ENCODE data around the gene RNFT2. TPM values are rescaled to one million over a fixed set of nuclear protein-coding genes. Genes with fewer than 3 reads are reported as not detected.

RNFT2 gene
- total and polyA plus RNA-seq, 2 donors, result 4.4 to 9.7 TPM

GRCh38 chr12:116885491-116885890 lies 147.4 kb downstream of the RNFT2 start:
- peak in 1 of 9 donors; percentile 57 for DNase-seq (ENCODE audit: low read depth in 6 of 9, low spot score in 9 of 9)
- Histone ChIP-seq H3K27ac (ENCODE audit: low read depth in 1 of 2, low read length in 1 of 2) (no peak overlapping the region), H3K9me3 (ENCODE audit: control insufficient read depth in 2 of 2, insufficient read depth in 1 of 2, low read length in 1 of 2) (no peaks in the 10 kb centered on the region), H3K4me1 (ENCODE audit: control insufficient read depth in 2 of 2, insufficient read depth in 2 of 2, low read length in 2 of 2) (peaks cover 11 to 26% of the 10 kb centered on the region in 2 donors), H3K27me3 (ENCODE audit: control insufficient read depth in 2 of 2, insufficient read depth in 1 of 2, low read length in 1 of 2) (peaks cover 15 to 28% of the 10 kb centered on the region in 2 donors), H3K4me3 (ENCODE audit: low read length in 2 of 2) (no peak overlapping the region), H3K36me3 (ENCODE audit: control insufficient read depth in 2 of 2, insufficient read depth in 2 of 2, low read length in 1 of 2) (no peaks in the 10 kb centered on the region)
- 59% methylated on average over 2 of the region's 2 CpGs for WGBS

- Histone ChIP-seq H3K27ac (ENCODE audit: low read depth in 1 of 2, low read length in 1 of 2) (no peak overlapping the region), H3K9me3 (ENCODE audit: control insufficient read depth in 2 of 2, insufficient read depth in 1 of 2, low read length in 1 of 2) (no peaks in the 10 kb centered on the region), H3K27me3 (ENCODE audit: control insufficient read depth in 2 of 2, insufficient read depth in 1 of 2, low read length in 1 of 2) (peaks cover 3 to 14% of the 10 kb centered on the region in 2 donors), H3K4me3 (ENCODE audit: low read length in 2 of 2) (no peak overlapping the region), H3K4me1 (ENCODE audit: control insufficient read depth in 2 of 2, insufficient read depth in 2 of 2, low read length in 2 of 2) (peaks cover 0 to 14% of the 10 kb centered on the region in 2 donors), H3K36me3 (ENCODE audit: control insufficient read depth in 2 of 2, insufficient read depth in 2 of 2, low read length in 1 of 2) (no peaks in the 10 kb centered on the region)
- 98% methylated on average over 1 of the region's 1 CpG for WGBS
- no peak for DNase-seq (ENCODE audit: low read depth in 6 of 9, low spot score in 9 of 9)
Measured at GRCh38 chr12:116887244-116887643, 149.1 kb downstream of the RNFT2 start.

GRCh38 chr12:116887897-116888296 lies 149.8 kb downstream of the RNFT2 start:
- peaks cover 0 to 8% of the 10 kb centered on the region in 2 donors for H3K4me1 ChIP-seq (ENCODE audit: control insufficient read depth in 2 of 2, insufficient read depth in 2 of 2, low read length in 2 of 2)
- WGBS, result 92% methylated on average over 6 of the region's 6 CpGs
- H3K27me3 ChIP-seq (ENCODE audit: control insufficient read depth in 2 of 2, insufficient read depth in 1 of 2, low read length in 1 of 2), result peaks cover 1 to 8% of the 10 kb centered on the region in 2 donors
- no peaks in the 10 kb centered on the region for H3K36me3 ChIP-seq (ENCODE audit: control insufficient read depth in 2 of 2, insufficient read depth in 2 of 2, low read length in 1 of 2)
- no peaks in the 10 kb centered on the region for H3K9me3 ChIP-seq (ENCODE audit: control insufficient read depth in 2 of 2, insufficient read depth in 1 of 2, low read length in 1 of 2)
- no peak for DNase-seq (ENCODE audit: low read depth in 6 of 9, low spot score in 9 of 9)
- no peak overlapping the region for H3K4me3 ChIP-seq (ENCODE audit: low read length in 2 of 2)
- no peak overlapping the region for H3K27ac ChIP-seq (ENCODE audit: low read depth in 1 of 2, low read length in 1 of 2)

- no peak overlapping the region for H3K27ac ChIP-seq (ENCODE audit: low read depth in 1 of 2, low read length in 1 of 2)
- H3K36me3 ChIP-seq (ENCODE audit: control insufficient read depth in 2 of 2, insufficient read depth in 2 of 2, low read length in 1 of 2), result no peaks in the 10 kb centered on the region
- 97% methylated on average over 2 of the region's 2 CpGs for WGBS
- no peak overlapping the region for H3K4me3 ChIP-seq (ENCODE audit: low read length in 2 of 2)
- no peak for DNase-seq (ENCODE audit: low read depth in 6 of 9, low spot score in 9 of 9)
- no peaks in the 10 kb centered on the region for H3K27me3 ChIP-seq (ENCODE audit: control insufficient read depth in 2 of 2, insufficient read depth in 1 of 2, low read length in 1 of 2)
- peaks cover 0 to 3% of the 10 kb centered on the region in 2 donors for H3K4me1 ChIP-seq (ENCODE audit: control insufficient read depth in 2 of 2, insufficient read depth in 2 of 2, low read length in 2 of 2)
- no peaks in the 10 kb centered on the region for H3K9me3 ChIP-seq (ENCODE audit: control insufficient read depth in 2 of 2, insufficient read depth in 1 of 2, low read length in 1 of 2)
Measured at GRCh38 chr12:116890330-116890729, 152.2 kb downstream of the RNFT2 start.

DNA sequence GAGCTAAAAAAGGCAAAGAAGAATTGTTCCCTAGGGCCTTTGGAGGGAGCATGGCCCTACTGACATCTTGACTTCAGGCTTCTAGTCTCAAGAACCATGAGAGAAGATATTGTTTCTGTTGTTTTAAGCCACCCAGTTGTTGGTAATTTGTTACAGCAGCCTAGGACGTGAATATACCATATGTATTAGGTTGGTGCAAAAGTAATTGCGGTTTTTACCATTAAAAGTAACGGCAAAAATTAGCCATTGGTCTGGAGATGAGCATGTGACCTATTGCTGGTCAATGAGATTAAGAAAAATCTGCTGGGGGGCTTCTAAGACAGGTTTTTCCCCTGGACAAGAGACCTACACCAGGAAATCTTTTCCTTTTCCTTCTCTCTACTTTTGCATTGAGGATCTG lies 152.9 kb downstream of the RNFT2 start:
- Histone ChIP-seq H3K36me3 (ENCODE audit: control insufficient read depth in 2 of 2, insufficient read depth in 2 of 2, low read length in 1 of 2) (no peaks in the 10 kb centered on the region), H3K4me1 (ENCODE audit: control insufficient read depth in 2 of 2, insufficient read depth in 2 of 2, low read length in 2 of 2) (no peaks in the 10 kb centered on the region), H3K27me3 (ENCODE audit: control insufficient read depth in 2 of 2, insufficient read depth in 1 of 2, low read length in 1 of 2) (no peaks in the 10 kb centered on the region), H3K9me3 (ENCODE audit: control insufficient read depth in 2 of 2, insufficient read depth in 1 of 2, low read length in 1 of 2) (no peaks in the 10 kb centered on the region), H3K4me3 (ENCODE audit: low read length in 2 of 2) (no peak overlapping the region), H3K27ac (ENCODE audit: low read depth in 1 of 2, low read length in 1 of 2) (no peak overlapping the region)
- WGBS, result 96% methylated on average over 3 of the region's 3 CpGs
- DNase-seq (ENCODE audit: low read depth in 6 of 9, low spot score in 9 of 9), result no peak

- DNase-seq (ENCODE audit: low read depth in 6 of 9, low spot score in 9 of 9), result no peak
- no peaks in the 10 kb centered on the region for H3K36me3 ChIP-seq (ENCODE audit: control insufficient read depth in 2 of 2, insufficient read depth in 2 of 2, low read length in 1 of 2)
- no peak overlapping the region for H3K27ac ChIP-seq (ENCODE audit: low read depth in 1 of 2, low read length in 1 of 2)
- peaks cover 0 to 1% of the 10 kb centered on the region in 2 donors for H3K9me3 ChIP-seq (ENCODE audit: control insufficient read depth in 2 of 2, insufficient read depth in 1 of 2, low read length in 1 of 2)
- WGBS, result 90% methylated on average over 12 of the region's 12 CpGs
- H3K27me3 ChIP-seq (ENCODE audit: control insufficient read depth in 2 of 2, insufficient read depth in 1 of 2, low read length in 1 of 2), result no peaks in the 10 kb centered on the region
- H3K4me3 ChIP-seq (ENCODE audit: low read length in 2 of 2), result no peak overlapping the region
- no peaks in the 10 kb centered on the region for H3K4me1 ChIP-seq (ENCODE audit: control insufficient read depth in 2 of 2, insufficient read depth in 2 of 2, low read length in 2 of 2)
Measured at GRCh38 chr12:116892349-116893140, 154.4 kb downstream of the RNFT2 start.

- peaks cover 0 to 1% of the 10 kb centered on the region in 2 donors for H3K9me3 ChIP-seq (ENCODE audit: control insufficient read depth in 2 of 2, insufficient read depth in 1 of 2, low read length in 1 of 2)
- WGBS, result 92% methylated on average over 3 of the region's 3 CpGs
- no peak for DNase-seq (ENCODE audit: low read depth in 6 of 9, low spot score in 9 of 9)
- H3K27ac ChIP-seq (ENCODE audit: low read depth in 1 of 2, low read length in 1 of 2), result no peak overlapping the region
- no peaks in the 10 kb centered on the region for H3K4me1 ChIP-seq (ENCODE audit: control insufficient read depth in 2 of 2, insufficient read depth in 2 of 2, low read length in 2 of 2)
- no peaks in the 10 kb centered on the region for H3K36me3 ChIP-seq (ENCODE audit: control insufficient read depth in 2 of 2, insufficient read depth in 2 of 2, low read length in 1 of 2)
- H3K27me3 ChIP-seq (ENCODE audit: control insufficient read depth in 2 of 2, insufficient read depth in 1 of 2, low read length in 1 of 2), result peaks cover 0 to 3% of the 10 kb centered on the region in 2 donors
- no peak overlapping the region for H3K4me3 ChIP-seq (ENCODE audit: low read length in 2 of 2)
Measured at GRCh38 chr12:116894913-116895312, 156.8 kb downstream of the RNFT2 start.

DNA sequence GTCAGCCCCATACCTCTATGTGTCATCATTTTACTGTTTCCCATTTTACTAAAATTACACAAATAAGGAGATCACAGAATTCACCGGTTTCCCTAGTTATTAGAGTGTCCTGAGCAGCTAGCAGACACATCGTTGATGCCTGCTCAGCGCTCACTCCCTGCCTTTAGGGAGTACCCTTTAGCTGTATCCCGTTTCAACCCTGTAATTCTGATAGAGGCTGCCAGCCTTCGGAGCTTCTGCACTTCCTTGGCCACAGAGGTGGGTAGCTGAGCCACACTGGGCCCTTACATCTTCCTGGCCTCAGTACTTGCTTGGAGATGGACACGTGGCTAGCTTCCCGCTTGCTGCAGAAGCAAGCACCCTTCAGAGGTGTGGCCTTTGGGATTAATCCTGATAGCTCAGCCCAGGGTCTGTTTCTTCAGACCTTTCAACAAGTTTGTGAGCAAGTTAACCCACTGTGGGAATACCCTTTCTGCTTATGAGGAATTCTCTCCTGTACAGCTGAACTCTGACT lies 158.4 kb downstream of the RNFT2 start:
- Histone ChIP-seq H3K9me3 (ENCODE audit: control insufficient read depth in 2 of 2, insufficient read depth in 1 of 2, low read length in 1 of 2) (peaks cover 0 to 1% of the 10 kb centered on the region in 2 donors), H3K4me1 (ENCODE audit: control insufficient read depth in 2 of 2, insufficient read depth in 2 of 2, low read length in 2 of 2) (no peaks in the 10 kb centered on the region), H3K4me3 (ENCODE audit: low read length in 2 of 2) (no peak overlapping the region), H3K36me3 (ENCODE audit: control insufficient read depth in 2 of 2, insufficient read depth in 2 of 2, low read length in 1 of 2) (no peaks in the 10 kb centered on the region), H3K27me3 (ENCODE audit: control insufficient read depth in 2 of 2, insufficient read depth in 1 of 2, low read length in 1 of 2) (peaks cover 0 to 3% of the 10 kb centered on the region in 2 donors), H3K27ac (ENCODE audit: low read depth in 1 of 2, low read length in 1 of 2) (no peak overlapping the region)
- DNase-seq (ENCODE audit: low read depth in 6 of 9, low spot score in 9 of 9), result no peak
- WGBS, result 82% methylated on average over 7 of the region's 7 CpGs

DNA sequence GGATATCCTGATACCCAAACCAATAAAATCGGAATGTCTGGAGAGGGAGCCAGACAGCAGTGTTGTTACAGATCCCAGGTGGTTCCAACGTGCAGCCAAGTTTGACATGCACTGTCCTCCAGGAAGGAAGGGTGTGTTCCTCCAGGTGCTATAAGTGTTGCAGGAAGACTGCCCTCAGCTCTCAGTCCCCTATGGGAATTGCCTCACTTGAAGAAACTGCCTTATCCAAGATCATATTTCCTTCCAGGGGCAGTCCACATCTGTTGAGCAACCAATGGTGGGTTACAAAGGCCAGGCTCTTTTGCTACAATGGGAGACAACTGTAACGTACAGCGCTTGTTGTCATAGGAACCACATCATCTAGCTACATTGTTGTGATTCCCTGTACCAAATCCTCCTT lies 159.4 kb downstream of the RNFT2 start:
- H3K9me3 ChIP-seq (ENCODE audit: control insufficient read depth in 2 of 2, insufficient read depth in 1 of 2, low read length in 1 of 2), result peaks cover 0 to 1% of the 10 kb centered on the region in 2 donors
- WGBS, result 81% methylated on average over 4 of the region's 4 CpGs
- no peak overlapping the region for H3K27ac ChIP-seq (ENCODE audit: low read depth in 1 of 2, low read length in 1 of 2)
- H3K36me3 ChIP-seq (ENCODE audit: control insufficient read depth in 2 of 2, insufficient read depth in 2 of 2, low read length in 1 of 2), result no peaks in the 10 kb centered on the region
- H3K4me1 ChIP-seq (ENCODE audit: control insufficient read depth in 2 of 2, insufficient read depth in 2 of 2, low read length in 2 of 2), result no peaks in the 10 kb centered on the region
- peaks cover 0 to 3% of the 10 kb centered on the region in 2 donors for H3K27me3 ChIP-seq (ENCODE audit: control insufficient read depth in 2 of 2, insufficient read depth in 1 of 2, low read length in 1 of 2)
- no peak overlapping the region for H3K4me3 ChIP-seq (ENCODE audit: low read length in 2 of 2)
- no peak for DNase-seq (ENCODE audit: low read depth in 6 of 9, low spot score in 9 of 9)

Measured in thymus (tissue), 11 donors.